Smooth muscle cell of trachea (primary cell): Measurements from ENCODE around the gene CTTN. TPM values are rescaled to one million over a fixed set of nuclear protein-coding genes. Genes with fewer than 3 reads are reported as not detected.

Source experiments
- total RNA-seq: library from RNA; depleted of rRNA; stranded (reverse); fragments of >200 nt; gene quantifications from 2 replicates; pipeline ENCODE4 v1.2.1, GENCODE V29; 2014

CTTN gene
- total RNA-seq = 499 and 551 TPM in 2 replicates

GRCh38 chr11:70397983-70398833 lies at the start of gene CTTN:
Gene CTTN (plus strand): TSS chr11:70398529. CDS start chr11:70407298, 8,769 bp downstream.

Other genes starting within 250 kb of the CTTN start
- gene FADD, start 195.2 kb upstream of the CTTN start, total RNA-seq = 43.6 and 48.8 TPM in 2 replicates
- gene PPFIA1, start 127.8 kb upstream of the CTTN start, total RNA-seq = 30.5 and 39.2 TPM in 2 replicates